Large intestine (tissue), 3 donors: ENCODE data around the gene PDRG1. TPM values are rescaled to one million over a fixed set of nuclear protein-coding genes. Genes with fewer than 3 reads are reported as not detected.
A peak's percentile ranks its signal among the peaks of the same experiment; 100 is the strongest.

ENCODE experiments used
- DNase-seq, 2 donors: peaks; one replicate each; pipeline versions ENCODE4 v3.0.0 to v3.0.0-alpha.2; 2013
- H3K27ac ChIP-seq: one replicate; pipeline ENCODE4 v1.5.1; 2013; ENCODE audit warnings: low read length
- H3K27me3 ChIP-seq: 2 replicates; pipeline ENCODE4 v1.6.1; 2013; ENCODE audit warnings: low read length; ENCODE audit not compliant: control insufficient read depth, insufficient read depth
- H3K36me3 ChIP-seq: 2 replicates; pipeline ENCODE4 v1.6.1; 2013; ENCODE audit warnings: low read length; ENCODE audit not compliant: control insufficient read depth, insufficient read depth
- H3K4me1 ChIP-seq: one replicate; pipeline ENCODE4 v1.6.1; 2013; ENCODE audit warnings: low read length; ENCODE audit not compliant: control insufficient read depth, insufficient read depth
- H3K4me3 ChIP-seq: one replicate; pipeline ENCODE4 v1.5.1; 2013; ENCODE audit warnings: low read length
- H3K9me3 ChIP-seq: one replicate; pipeline ENCODE4 v1.6.1; 2013; ENCODE audit warnings: mild to moderate bottlenecking, low read depth, low read length, moderate library complexity; ENCODE audit not compliant: control insufficient read depth
- WGBS: methylation state at CpG from one replicate; pipeline ENCODE4 v1.1.5; 2013; ENCODE audit warnings: low lambda C conversion rate; ENCODE audit not compliant: insufficient coverage; 5-methylcytosine and 5-hydroxymethylcytosine counted together
- polyA plus RNA-seq: library from polyadenylated mRNA; unstranded; fragments of 120-200 nt; gene quantifications from one replicate; pipeline ENCODE4 v1.2.1, GENCODE V29; 2013

The PDRG1 gene
- polyA plus RNA-seq, 1 donor: 15.5 TPM

DNA sequence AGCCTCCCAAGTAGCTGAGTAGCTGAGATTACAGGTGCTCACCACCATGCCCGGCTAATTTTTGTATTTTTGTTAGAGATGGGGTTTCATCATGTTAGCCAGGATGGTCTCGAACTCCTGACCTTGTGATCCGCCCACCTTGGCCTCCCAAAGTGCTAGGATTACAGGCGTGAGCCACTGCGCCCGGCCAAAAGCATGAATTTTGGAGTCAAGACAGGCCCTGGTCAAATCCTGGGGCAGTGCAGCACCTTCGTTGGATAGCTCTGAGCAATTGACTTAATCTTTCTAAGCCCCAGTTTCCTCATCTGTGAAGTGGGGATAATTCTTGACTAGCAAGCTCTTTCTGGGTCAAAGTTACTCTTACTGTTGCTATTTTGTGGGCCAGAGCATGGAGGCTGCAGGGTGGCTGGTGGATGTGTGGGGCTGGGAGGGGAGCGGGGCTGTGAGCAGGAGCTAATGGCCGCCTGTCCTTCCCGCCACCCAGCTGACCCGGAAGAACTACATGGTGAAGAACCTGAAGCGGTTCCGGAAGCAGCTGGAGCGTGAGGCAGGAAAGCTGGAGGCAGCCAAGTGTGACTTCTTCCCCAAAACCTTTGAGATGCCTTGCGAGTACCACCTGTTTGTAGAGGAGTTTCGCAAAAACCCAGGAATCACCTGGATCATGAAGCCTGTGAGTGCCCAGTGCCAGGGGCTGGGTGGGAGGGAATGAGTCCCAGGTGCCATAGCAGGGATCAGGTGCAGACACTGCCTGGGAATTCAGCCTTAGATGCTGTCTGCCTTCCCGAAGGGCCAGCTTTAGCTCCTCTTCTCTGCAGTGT lies 42.4 kb downstream of the PDRG1 start:
- DNase-seq: no peak
- Histone ChIP-seq H3K27me3 (no peaks in the 10 kb centered on the region), H3K9me3 (no peaks in the 10 kb centered on the region), H3K4me1 (no peaks in the 10 kb centered on the region), H3K36me3 (no peaks in the 10 kb centered on the region), H3K27ac (no peak overlapping the region), H3K4me3 (no peak overlapping the region)
- WGBS: no CpG with 5 or more reads among the region's 17 CpGs

DNA sequence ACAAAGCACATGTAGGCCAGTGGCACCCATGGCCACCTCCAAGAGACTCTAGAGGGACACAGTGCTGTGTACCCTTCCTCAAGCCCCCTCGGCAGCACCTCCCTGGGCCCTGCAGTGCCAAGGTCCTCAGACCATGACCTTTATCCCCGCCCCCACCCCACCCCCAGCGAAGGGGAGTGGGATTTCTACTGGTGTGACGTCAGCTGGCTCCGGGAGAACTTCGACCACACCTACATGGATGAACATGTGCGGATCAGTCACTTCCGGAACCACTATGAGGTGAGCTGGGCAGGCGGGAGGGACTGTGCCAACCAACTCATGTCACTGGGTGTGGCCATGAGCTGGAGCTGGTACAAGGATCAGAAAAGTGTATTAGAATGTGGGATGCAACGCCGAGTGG lies 43.4 kb downstream of the PDRG1 start:
- no peak for DNase-seq
- Histone ChIP-seq H3K4me1 (no peaks in the 10 kb centered on the region), H3K27ac (no peak overlapping the region), H3K27me3 (no peaks in the 10 kb centered on the region), H3K36me3 (no peaks in the 10 kb centered on the region), H3K4me3 (no peak overlapping the region), H3K9me3 (no peaks in the 10 kb centered on the region)
- no CpG with 5 or more reads among the region's 11 CpGs for WGBS

DNA sequence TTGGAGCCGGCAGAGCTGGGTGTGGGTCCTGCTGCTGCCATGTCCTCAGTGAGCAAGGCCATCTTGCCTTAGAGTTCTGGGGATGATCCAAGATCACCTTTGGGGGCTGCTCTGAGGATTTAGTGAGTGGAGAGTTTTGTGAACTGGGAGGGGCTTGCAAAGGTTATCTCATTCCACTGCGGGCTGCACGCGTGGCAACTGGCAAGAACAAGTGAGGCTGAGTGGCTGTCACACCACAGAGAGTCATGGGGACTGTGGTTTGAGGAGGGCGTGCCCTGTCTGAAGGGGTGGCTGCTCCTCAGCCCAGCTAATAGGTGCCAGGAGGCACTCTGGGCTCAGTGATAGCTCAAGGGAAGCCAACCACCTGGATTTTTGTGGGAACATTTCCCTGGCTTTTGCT lies 43.8 kb downstream of the PDRG1 start:
- H3K36me3 ChIP-seq: no peaks in the 10 kb centered on the region
- no peaks in the 10 kb centered on the region for H3K27me3 ChIP-seq
- H3K4me3 ChIP-seq: no peak overlapping the region
- no peaks in the 10 kb centered on the region for H3K4me1 ChIP-seq
- no peak overlapping the region for H3K27ac ChIP-seq
- no CpG with 5 or more reads among the region's 5 CpGs for WGBS
- H3K9me3 ChIP-seq: no peaks in the 10 kb centered on the region
- no peak for DNase-seq

DNA sequence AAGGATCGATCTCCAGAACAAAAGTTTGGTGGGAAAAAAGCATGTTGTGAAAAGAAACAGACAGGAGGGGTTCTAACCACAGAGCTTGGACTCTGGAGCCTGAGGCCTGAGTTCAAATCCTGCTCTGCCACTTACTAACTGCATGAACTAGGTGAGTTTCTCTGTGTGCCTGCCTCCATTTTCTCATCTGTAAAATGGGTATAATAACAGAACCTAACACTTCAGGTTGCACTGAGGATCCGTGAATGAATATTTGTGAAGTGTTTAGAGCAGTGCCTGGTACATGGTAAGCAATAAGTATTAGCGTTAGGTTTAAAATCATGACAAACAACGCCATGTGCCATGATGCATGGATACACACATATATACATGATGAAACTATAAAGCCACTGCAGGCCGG lies 44.8 kb downstream of the PDRG1 start:
- no peak overlapping the region for H3K27ac ChIP-seq
- 100% methylated on average over 1 of the region's 5 CpGs for WGBS
- no peaks in the 10 kb centered on the region for H3K36me3 ChIP-seq
- no peaks in the 10 kb centered on the region for H3K27me3 ChIP-seq
- no peak for DNase-seq
- no peaks in the 10 kb centered on the region for H3K4me1 ChIP-seq
- no peak overlapping the region for H3K4me3 ChIP-seq
- H3K9me3 ChIP-seq: no peaks in the 10 kb centered on the region

DNA sequence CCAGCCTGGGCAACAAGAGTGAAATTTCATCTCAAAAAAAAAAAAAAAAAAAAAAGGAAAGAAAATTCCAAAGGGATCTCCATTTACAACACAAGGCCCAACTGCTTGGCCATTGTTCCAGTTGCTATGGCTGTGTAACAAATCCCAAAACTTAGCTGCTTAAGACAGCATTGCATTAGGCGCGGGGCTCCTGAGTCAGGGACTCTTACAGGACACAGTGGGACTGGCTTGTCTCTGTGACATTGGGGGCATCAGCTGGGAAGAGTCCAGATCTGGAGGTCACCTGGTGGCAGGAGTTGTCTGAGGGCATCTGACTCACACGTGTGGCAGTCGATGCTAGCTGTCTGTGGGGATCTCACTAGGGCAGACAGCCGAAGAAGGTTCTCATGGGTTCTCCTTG lies 45.8 kb downstream of the PDRG1 start:
- no peaks in the 10 kb centered on the region for H3K4me1 ChIP-seq
- no CpG with 5 or more reads among the region's 5 CpGs for WGBS
- no peaks in the 10 kb centered on the region for H3K9me3 ChIP-seq
- H3K27me3 ChIP-seq: no peaks in the 10 kb centered on the region
- H3K4me3 ChIP-seq: no peak overlapping the region
- H3K36me3 ChIP-seq: no peaks in the 10 kb centered on the region
- no peak for DNase-seq
- H3K27ac ChIP-seq: no peak overlapping the region

DNA sequence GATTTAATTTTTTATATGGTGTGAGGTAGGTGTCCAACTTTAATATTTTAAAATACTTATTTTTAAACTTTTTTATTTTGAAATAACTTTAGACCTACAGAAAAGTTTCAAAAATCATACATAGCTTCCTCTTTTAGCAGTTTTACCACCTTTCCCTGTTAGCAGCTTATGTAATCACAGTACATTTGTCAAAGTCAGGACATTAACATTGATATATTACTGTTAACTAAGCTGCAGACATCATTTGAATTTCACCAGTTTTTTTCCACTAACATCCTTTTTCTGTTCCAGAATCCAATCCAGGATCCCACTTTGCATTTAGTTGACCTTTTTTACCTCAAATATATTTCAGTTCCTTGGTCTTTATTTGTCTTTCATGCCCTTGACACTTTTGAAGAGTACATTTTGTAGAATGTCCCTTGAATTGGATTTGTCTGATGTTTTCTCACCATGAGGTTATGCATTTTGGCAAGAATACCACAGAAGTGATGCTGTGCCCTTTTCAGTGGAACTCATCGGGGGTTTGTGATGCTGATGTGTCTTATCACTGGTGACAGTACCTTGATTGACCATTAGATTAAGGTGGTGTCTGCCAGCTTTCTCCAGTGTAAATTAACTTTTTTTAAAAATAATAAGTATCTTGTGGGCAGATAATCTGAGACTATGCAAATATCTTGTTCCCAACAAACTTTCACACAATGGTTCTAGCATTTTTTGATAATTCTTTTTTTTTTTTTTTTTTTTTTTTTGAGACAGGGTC lies 48.0 kb downstream of the PDRG1 start:
- no CpG with 5 or more reads among the region's 1 CpG for WGBS
- no peaks in the 10 kb centered on the region for H3K36me3 ChIP-seq
- DNase-seq: no peak
- H3K4me3 ChIP-seq: no peak overlapping the region
- H3K4me1 ChIP-seq: no peaks in the 10 kb centered on the region
- H3K9me3 ChIP-seq: no peaks in the 10 kb centered on the region
- no peaks in the 10 kb centered on the region for H3K27me3 ChIP-seq
- no peak overlapping the region for H3K27ac ChIP-seq

DNA sequence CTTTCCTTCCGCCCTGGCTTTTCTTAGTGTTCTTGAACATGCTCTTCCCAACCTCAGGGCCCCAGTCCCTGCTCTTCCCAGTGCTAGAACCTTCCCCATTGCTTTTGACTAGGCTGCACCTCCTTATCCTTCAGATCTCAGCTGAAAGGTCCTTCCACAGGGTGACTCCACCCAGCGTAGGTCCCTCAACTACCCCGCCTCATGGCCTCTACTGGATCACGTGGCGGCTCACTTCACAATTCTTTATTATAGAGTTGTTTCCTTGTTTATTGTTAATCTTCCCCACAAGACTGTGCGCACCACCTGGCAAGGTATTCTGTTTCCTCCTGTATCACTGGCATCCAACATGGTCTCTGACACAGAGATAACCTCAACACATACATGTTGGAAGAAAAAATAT lies 50.2 kb downstream of the PDRG1 start:
- H3K4me1 ChIP-seq: no peaks in the 10 kb centered on the region
- WGBS: 100% methylated on average over 1 of the region's 6 CpGs
- no peaks in the 10 kb centered on the region for H3K9me3 ChIP-seq
- H3K27me3 ChIP-seq: no peaks in the 10 kb centered on the region
- no peak for DNase-seq
- H3K27ac ChIP-seq: no peak overlapping the region
- no peak overlapping the region for H3K4me3 ChIP-seq
- H3K36me3 ChIP-seq: no peaks in the 10 kb centered on the region

DNA sequence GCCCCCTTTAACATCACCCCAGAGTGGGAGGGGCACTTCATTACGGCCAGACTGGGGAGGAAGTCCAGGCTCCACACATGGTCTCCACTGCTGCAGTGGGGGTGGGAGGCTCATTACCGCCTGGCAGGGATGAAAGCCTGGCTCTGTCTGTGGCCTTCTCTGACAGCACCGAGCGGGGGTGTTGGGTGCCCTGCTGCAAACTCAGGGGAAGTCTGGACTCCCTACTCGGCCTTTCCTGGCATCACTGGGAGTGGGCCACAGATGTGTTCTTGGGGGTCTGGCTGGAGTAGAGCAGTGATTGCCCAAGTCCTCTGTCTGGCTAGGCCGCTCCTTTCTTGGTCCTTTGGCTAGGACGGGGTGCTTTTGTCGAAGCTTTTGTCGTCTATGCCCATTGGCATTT lies 54.3 kb downstream of the PDRG1 start:
- Histone ChIP-seq H3K27me3 (no peaks in the 10 kb centered on the region), H3K36me3 (no peaks in the 10 kb centered on the region), H3K4me1 (no peaks in the 10 kb centered on the region), H3K27ac (no peak overlapping the region), H3K4me3 (no peak overlapping the region), H3K9me3 (no peaks in the 10 kb centered on the region)
- no CpG with 5 or more reads among the region's 9 CpGs for whole genome bisulfite sequencing
- DNase-seq: no peak

DNA sequence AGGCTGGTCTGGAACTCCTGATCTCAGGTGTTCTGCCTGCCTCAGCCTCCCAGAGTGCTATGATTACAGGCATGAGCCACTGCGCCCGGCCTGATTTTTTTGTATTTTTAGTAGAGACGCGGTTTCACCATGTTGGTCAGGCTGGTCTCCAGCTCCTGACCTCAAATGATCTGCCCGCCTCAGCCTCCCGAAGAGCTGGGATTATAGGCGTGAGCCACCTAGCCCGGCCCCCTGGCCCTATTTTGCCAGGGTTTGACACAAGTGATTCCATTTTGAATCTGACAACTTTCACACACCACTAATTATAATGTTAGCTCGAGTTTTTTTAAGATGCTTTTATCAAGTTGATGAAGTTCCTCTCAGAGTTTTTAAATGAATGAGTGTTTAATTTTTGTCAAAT lies 55.8 kb downstream of the PDRG1 start:
- Histone ChIP-seq H3K4me1 (no peaks in the 10 kb centered on the region), H3K4me3 (no peak overlapping the region), H3K36me3 (no peaks in the 10 kb centered on the region), H3K27ac (no peak overlapping the region), H3K27me3 (no peaks in the 10 kb centered on the region), H3K9me3 (no peaks in the 10 kb centered on the region)
- WGBS: 93% methylated on average over 5 of the region's 9 CpGs
- DNase-seq: no peak

DNA sequence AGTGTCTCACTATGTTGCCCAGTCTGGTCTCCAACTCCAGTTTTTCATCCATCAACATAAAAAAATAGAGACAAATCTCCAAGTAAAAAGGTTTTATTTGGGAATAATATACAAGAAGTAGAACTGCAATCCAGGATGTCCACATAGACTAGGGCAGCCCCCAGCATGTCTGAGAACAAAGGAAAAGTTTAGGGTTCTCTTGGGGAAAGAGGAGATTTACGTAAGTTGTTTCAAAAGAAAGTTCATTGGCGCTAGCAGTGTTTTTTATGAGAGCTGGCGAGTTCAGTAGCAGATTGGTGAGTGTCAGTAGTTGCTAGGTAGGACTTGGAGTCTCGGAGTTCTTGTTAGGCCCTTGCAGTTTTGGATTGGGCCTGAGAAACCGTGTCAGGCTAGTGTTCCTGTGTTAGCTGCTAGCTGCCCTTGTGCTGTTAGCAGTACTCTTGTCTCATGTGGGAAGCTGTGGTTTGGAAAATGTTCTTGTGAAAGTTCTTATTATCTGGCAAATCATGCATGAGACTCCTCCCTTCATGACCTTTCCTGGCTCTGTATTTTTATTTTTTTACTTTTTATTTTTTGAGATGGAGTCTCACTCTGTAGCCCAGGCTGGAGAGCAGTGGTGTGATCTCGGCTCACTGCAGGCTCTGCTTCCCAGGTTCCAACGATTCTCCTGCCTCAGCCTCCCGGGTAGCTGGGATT lies 56.7 kb downstream of the PDRG1 start:
- H3K4me3 ChIP-seq: no peak overlapping the region
- H3K27ac ChIP-seq: no peak overlapping the region
- no CpG with 5 or more reads among the region's 8 CpGs for WGBS

More for the DNA sequence above, 56.7 kb downstream of the PDRG1 start:
- Histone ChIP-seq H3K9me3 (no peaks in the 10 kb centered on the region), H3K27me3 (no peaks in the 10 kb centered on the region), H3K36me3 (no peaks in the 10 kb centered on the region), H3K4me1 (no peaks in the 10 kb centered on the region)
- DNase-seq: peak; percentile 29 to 48
